ENCODE data around the gene RNF148. TPM values are rescaled to one million over a fixed set of nuclear protein-coding genes. Genes with fewer than 3 reads are reported as not detected.

RNF148 gene
- total and polyA plus RNA-seq, 5 donors from 2014 or later, result not detected

DNA sequence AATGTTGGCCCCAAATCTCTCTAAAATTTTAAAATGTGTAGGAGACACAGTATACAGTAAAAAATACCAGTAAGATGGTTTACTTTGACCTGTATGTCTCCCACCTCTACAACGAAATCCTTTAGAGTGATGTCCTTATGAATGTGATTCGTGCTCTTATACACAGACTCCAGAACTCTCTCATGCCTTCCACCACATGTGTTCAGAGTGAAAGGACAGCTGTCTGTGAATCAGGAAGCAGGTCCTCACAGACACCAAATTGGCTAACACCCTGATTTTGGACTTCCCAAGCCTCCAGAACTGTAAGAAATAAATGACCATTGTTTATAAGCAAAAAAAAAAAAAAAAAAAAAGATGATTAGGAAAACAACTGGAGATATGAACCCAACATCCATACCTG is 39.0 kb downstream of the RNF148 start:
- Mint-ChIP-seq H3K9me3 (peaks cover 0 to 6% (median 2%) of the 10 kb centered on the region in 7 donors), H3K4me1 (no peaks in the 10 kb centered on the region), H3K36me3 (no peaks in the 10 kb centered on the region), H3K4me3 (no peak overlapping the region), H3K27me3 (no peaks in the 10 kb centered on the region), H3K27ac (no peak overlapping the region)
- no peaks in the 10 kb centered on the region for H3K36me3 ChIP-seq (ENCODE audit: control insufficient read depth, insufficient read depth, low read length)
- H3K4me1 ChIP-seq (ENCODE audit: control insufficient read depth, insufficient read depth, low read length, poor library complexity, severe bottlenecking), result no peaks in the 10 kb centered on the region
- H3K4me3 ChIP-seq (ENCODE audit: low read depth, low read length), result no peak overlapping the region
- no peak for DNase-seq
- no peaks in the 10 kb centered on the region for H3K27me3 ChIP-seq (ENCODE audit: control insufficient read depth, insufficient read depth, low read length)
- H3K9me3 ChIP-seq (ENCODE audit: control insufficient read depth in 2 of 2, low read length in 2 of 2), result peaks cover 0 to 2% of the 10 kb centered on the region in 2 experiments
- no peak overlapping the region for H3K27ac ChIP-seq (ENCODE audit: insufficient read depth, low read length, poor library complexity, severe bottlenecking)
- no peak for ATAC-seq (ENCODE audit: low read depth in 2 of 2)

DNA sequence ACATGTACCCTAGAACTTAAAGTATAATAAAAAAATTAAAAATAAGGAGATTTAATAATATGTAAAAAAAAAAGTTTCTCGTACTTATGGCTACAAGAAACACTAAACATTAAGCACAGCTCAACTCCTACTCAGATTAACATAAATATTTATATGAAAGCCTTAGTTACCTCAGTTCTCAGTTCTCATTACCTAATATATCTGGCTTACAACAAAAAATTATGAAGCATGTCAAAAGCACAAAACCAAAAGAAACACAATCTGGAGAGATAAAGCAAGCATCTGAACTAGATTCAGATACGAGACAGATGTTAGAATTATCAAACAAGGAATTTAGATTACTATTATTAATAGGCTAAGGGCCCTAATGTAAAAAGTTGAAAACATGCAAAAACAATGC is 43.9 kb downstream of the RNF148 start:
- Histone ChIP-seq H3K4me3 (ENCODE audit: low read depth, low read length) (no peak overlapping the region), H3K36me3 (ENCODE audit: control insufficient read depth, insufficient read depth, low read length) (no peaks in the 10 kb centered on the region), H3K4me1 (ENCODE audit: control insufficient read depth, insufficient read depth, low read length, poor library complexity, severe bottlenecking) (no peaks in the 10 kb centered on the region), H3K27ac (ENCODE audit: insufficient read depth, low read length, poor library complexity, severe bottlenecking) (no peak overlapping the region), H3K27me3 (ENCODE audit: control insufficient read depth, insufficient read depth, low read length) (no peaks in the 10 kb centered on the region), H3K9me3 (ENCODE audit: control insufficient read depth in 2 of 2, low read length in 2 of 2) (peaks cover 0 to 2% of the 10 kb centered on the region in 2 experiments)
- no peaks in the 10 kb centered on the region for H3K36me3 Mint-ChIP-seq
- no peaks in the 10 kb centered on the region for H3K4me1 Mint-ChIP-seq
- peaks cover 0 to 7% (median 3%) of the 10 kb centered on the region in 7 donors for H3K9me3 Mint-ChIP-seq
- DNase-seq (no peak), ATAC-seq (ENCODE audit: low read depth in 2 of 2) (no peak)
- H3K27me3 Mint-ChIP-seq, result no peaks in the 10 kb centered on the region
- H3K4me3 Mint-ChIP-seq, result no peak overlapping the region
- no peak overlapping the region for H3K27ac Mint-ChIP-seq

- Mint-ChIP-seq H3K27me3 (no peaks in the 10 kb centered on the region), H3K9me3 (peaks cover 0 to 11% (median 4%) of the 10 kb centered on the region in 7 donors), H3K4me1 (no peaks in the 10 kb centered on the region), H3K27ac (no peak overlapping the region), H3K36me3 (no peaks in the 10 kb centered on the region), H3K4me3 (no peak overlapping the region)
- H3K9me3 ChIP-seq (ENCODE audit: control insufficient read depth in 2 of 2, low read length in 2 of 2), result no peaks in the 10 kb centered on the region
- no peaks in the 10 kb centered on the region for H3K36me3 ChIP-seq (ENCODE audit: control insufficient read depth, insufficient read depth, low read length)
- no peak overlapping the region for H3K27ac ChIP-seq (ENCODE audit: insufficient read depth, low read length, poor library complexity, severe bottlenecking)
- no peak overlapping the region for H3K4me3 ChIP-seq (ENCODE audit: low read depth, low read length)
- no peak for DNase-seq
- no peak for ATAC-seq (ENCODE audit: low read depth in 2 of 2)
- H3K4me1 ChIP-seq (ENCODE audit: control insufficient read depth, insufficient read depth, low read length, poor library complexity, severe bottlenecking), result no peaks in the 10 kb centered on the region
- no peaks in the 10 kb centered on the region for H3K27me3 ChIP-seq (ENCODE audit: control insufficient read depth, insufficient read depth, low read length)
These were observed 49.0 kb downstream of the RNF148 start for GRCh38 chr7:122653685-122654084.

GRCh38 chr7:122652876-122653275 is 49.8 kb downstream of the RNF148 start:
- Mint-ChIP-seq H3K36me3 (no peaks in the 10 kb centered on the region), H3K9me3 (peaks cover 0 to 11% (median 4%) of the 10 kb centered on the region in 7 donors), H3K4me3 (no peak overlapping the region), H3K4me1 (no peaks in the 10 kb centered on the region), H3K27ac (peak overlapping the region in 1 of 3 donors; percentile 17), H3K27me3 (no peaks in the 10 kb centered on the region)
- no peak for ATAC-seq (ENCODE audit: low read depth in 2 of 2)
- H3K27me3 ChIP-seq (ENCODE audit: control insufficient read depth, insufficient read depth, low read length), result no peaks in the 10 kb centered on the region
- H3K36me3 ChIP-seq (ENCODE audit: control insufficient read depth, insufficient read depth, low read length), result no peaks in the 10 kb centered on the region
- no peaks in the 10 kb centered on the region for H3K4me1 ChIP-seq (ENCODE audit: control insufficient read depth, insufficient read depth, low read length, poor library complexity, severe bottlenecking)
- no peak for DNase-seq
- no peak overlapping the region for H3K4me3 ChIP-seq (ENCODE audit: low read depth, low read length)
- no peaks in the 10 kb centered on the region for H3K9me3 ChIP-seq (ENCODE audit: control insufficient read depth in 2 of 2, low read length in 2 of 2)
- H3K27ac ChIP-seq (ENCODE audit: insufficient read depth, low read length, poor library complexity, severe bottlenecking), result no peak overlapping the region

Other genes with a start within 250 kb of the RNF148 start
- not detected for gene RNF133, start 3.8 kb downstream of the RNF148 start, total RNA-seq
- not detected for gene RNF133, start 3.8 kb downstream of the RNF148 start, polyA plus RNA-seq
- not detected for gene CADPS2, start 183.5 kb upstream of the RNF148 start, total RNA-seq
- under 1 TPM in 1 of 4 donors, not detected in 3; 0.07 TPM for gene CADPS2, start 183.5 kb upstream of the RNF148 start, polyA plus RNA-seq